ELR (cell line): ENCODE results near the gene PEX10.

Experiments
- DNase-seq: peaks from one replicate; pipeline ENCODE4 v3.0.0-alpha.2; 2015; ENCODE audit warnings: low read depth

The PEX10 gene

GRCh38 chr1:2422523-2422922 lies 10.2 kb upstream of the PEX10 start:
- DNase-seq, result no peak

GRCh38 chr1:2419416-2419815 lies 7.1 kb upstream of the PEX10 start:
- DNase-seq, result no peak

GRCh38 chr1:2418791-2419320 lies 6.5 kb upstream of the PEX10 start:
- no peak for DNase-seq

DNA sequence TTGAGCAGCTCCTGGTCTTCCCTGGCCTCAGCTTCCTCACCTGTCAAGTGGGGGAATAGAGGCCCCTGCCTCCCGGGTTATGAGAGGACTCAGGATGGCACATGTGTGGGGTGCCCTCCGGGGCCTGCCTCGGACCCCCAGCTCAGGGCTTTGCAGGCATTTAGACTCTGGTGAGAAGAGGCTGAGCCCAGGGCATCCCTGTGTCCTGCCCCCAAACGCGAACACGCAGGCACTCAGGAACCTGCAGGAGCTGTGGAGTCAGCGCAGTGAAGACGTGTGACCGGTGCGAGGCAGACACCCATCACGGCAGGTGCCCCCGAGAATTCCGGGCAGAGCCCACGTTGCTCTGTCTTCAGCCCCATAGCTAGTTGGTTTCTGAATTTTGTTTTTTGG lies 5.5 kb upstream of the PEX10 start:
- DNase-seq, result no peak

GRCh38 chr1:2417083-2417832 lies 4.9 kb upstream of the PEX10 start:
- no peak for DNase-seq

GRCh38 chr1:2416403-2416802 lies 4.0 kb upstream of the PEX10 start:
- DNase-seq, result no peak

GRCh38 chr1:2415801-2416208 lies 3.4 kb upstream of the PEX10 start:
- DNase-seq, result no peak

DNA sequence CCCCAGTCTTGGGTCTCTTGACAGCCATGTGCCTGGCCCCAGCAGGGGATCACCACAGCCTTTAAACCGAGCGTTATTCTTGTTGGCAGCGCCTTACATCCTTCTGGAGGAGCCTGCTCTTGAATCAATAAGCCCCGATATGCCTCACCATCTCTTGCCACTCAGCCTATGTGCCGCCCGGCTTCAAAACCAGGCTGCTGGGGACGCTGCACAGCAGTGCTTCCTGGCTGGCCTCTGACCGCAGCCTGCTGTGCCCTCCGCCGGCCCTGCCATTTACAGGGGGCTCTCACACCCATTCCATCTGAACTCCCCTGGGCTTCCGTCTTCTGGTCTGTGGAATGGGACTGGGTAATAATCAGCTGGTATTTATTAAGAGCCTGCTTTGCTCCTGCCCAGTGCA lies 3.0 kb upstream of the PEX10 start:
- no peak for DNase-seq

- peak; percentile 73 for DNase-seq
These were observed 2.1 kb upstream of the PEX10 start for GRCh38 chr1:2414297-2414958.

DNA sequence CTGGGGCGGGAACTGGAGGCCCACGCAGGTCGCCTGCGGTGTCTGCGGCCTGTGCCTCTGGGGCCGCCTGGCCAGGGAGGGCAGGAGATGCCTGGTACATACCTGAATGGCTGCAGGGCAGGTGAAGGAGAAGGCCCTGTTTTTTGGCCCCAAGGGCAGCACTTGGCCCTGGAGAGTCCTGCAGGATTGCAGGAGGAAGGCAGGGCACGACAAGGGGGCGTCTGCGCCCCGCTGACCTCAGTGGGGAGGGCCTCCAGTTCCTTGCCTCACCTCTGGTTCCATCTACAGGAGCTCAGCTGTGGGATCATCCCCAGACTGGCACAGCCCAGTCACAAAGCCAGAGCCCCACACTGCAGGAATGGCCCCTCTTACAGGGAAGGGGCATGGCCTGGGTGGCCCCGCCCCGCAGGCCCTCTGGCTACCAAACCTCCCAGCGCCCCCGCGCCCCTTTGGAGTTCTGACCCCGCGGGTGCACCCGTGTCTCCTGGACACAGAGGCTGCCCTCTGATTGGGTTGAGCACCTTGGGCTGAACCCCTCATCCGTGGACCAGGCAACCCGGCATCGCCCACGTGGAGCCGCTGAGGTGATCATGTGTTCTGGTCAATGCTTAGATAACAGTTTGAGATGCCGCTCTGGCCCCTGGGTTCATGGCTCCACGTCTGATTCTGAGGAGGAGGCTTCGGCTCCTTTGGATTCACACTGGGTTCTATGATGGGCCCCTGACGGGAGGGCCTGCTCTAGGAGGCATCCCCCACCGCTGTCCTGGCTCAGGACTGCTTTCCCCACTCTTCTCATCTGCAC lies 1.3 kb upstream of the PEX10 start:
- no peak for DNase-seq

GRCh38 chr1:2412773-2413494 lies 570 bp upstream of the PEX10 start:
- peak; percentile 65 for DNase-seq

GRCh38 chr1:2411801-2412394 lies 466 bp downstream of the PEX10 start:
- DNase-seq, result peak; percentile 41

DNA sequence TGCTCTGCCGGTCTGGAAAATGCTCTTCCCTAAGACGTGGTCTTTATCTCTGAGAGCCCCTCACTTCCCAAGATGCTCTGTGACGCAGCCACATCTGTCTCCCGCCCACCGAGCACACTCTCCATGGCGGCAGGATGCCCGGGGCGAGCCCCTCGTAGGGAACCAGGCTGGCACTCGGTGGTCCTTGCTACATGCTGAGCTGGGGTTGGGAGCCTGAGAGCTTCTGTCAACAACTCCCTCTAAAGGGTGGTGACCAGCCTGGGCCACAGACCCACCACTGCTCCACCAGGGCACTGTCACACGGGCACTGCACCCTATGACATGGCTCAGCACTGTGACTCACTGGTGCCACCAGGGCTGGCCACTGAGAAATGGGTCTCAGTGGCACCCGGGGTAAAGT lies 2.6 kb downstream of the PEX10 start:
- DNase-seq, result no peak

- no peak for DNase-seq
These were observed 3.5 kb downstream of the PEX10 start for GRCh38 chr1:2408859-2409276.

DNA sequence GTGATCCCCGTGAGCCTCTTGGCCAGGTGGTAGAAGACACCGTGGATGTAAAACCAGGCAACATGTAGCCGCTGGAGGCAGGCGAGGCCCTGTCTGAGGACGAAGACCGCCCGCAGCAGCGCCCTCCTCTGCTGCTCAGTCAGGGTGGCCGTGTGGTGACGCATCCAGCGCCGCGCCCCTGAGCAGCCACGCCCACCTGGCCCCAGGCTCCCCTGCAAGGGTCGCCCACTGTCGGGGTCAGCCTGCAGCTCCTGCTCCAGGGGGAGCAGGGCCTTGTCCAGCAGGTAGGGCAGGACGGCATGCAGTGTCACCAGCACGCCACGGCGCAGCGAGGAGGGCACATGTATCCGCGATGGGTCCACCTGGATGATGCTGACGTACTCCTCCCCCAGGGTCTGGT lies 3.9 kb downstream of the PEX10 start:
- no peak for DNase-seq

GRCh38 chr1:2407991-2408275 lies 4.4 kb downstream of the PEX10 start:
- DNase-seq, result no peak

DNA sequence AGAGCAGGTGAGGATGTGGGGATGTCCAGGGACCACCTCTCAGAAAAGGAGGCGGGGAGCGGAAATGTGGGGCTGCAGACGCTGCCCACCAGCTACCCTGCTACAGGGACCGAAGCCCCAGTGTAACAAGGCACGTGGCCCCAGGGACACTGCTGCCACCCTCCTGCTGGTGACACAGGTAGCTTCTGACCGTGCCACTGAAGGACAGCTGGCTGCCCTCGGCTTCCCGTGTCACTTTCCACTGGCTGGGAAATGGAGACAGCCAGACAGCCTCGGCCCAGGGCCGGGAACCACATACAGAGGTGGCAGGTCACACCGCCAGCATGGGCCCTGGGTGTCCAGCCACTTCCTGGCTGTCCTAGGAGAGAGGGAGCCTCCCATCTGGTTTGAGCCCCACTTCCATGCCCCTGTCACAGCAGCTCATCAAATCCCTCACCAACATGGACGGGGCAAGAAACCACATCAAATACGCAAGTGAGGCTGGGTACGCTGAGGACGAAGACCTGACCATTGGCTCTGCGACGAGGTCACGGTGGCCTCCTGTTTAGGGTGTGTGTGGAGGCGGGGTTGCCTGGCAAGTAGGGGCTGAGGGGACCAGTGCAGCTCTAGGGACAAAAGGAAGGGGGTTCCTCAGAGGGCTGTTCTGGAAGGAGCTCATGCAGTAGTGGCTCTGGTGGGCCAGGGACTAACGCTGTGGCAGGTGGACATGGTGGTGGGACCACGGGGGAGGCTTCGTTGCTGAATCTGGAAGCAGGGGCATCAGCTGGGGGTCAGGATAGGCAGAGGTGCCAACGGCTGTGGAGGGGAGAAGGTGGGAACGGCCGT lies 5.0 kb downstream of the PEX10 start:
- DNase-seq, result no peak

DNA sequence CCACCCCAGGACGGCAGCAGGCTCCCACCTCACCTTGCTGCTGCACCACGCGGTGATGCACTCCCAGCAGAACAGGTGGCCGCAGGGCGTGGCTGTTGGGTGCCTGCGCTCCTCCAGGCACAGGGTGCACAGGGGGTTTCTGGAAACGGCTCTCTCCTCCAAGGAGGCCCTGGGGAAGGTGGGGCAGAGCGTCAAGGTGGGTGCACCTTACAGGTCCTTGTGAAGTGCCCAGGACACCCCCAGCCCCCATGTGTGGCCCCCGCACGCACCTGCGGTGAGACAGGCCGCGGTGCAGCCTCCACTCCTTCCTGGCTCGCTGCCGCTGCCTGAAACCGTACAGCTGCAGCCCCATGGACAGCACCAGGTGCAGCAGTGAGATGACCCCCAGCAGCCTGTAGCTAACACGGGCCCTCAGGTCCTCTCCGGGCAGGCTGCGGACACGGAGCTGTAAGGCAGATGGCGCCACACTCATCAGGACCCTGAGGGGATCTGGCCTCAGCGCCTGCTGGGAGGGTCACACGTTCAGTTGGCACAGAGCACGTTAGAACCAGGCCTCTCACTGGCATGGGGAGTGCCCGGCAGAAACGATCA lies 5.8 kb downstream of the PEX10 start:
- no peak for DNase-seq

- DNase-seq, result peak; percentile 77
These were observed 6.6 kb downstream of the PEX10 start for GRCh38 chr1:2405588-2406295.
